ENCODE data around the gene UNC5B. TPM values are rescaled to one million over a fixed set of nuclear protein-coding genes. Genes with fewer than 3 reads are reported as not detected.

Gene UNC5B
- total and polyA plus RNA-seq, 11 donors, result 4.8 to 22.8 (median 10.1) TPM

DNA sequence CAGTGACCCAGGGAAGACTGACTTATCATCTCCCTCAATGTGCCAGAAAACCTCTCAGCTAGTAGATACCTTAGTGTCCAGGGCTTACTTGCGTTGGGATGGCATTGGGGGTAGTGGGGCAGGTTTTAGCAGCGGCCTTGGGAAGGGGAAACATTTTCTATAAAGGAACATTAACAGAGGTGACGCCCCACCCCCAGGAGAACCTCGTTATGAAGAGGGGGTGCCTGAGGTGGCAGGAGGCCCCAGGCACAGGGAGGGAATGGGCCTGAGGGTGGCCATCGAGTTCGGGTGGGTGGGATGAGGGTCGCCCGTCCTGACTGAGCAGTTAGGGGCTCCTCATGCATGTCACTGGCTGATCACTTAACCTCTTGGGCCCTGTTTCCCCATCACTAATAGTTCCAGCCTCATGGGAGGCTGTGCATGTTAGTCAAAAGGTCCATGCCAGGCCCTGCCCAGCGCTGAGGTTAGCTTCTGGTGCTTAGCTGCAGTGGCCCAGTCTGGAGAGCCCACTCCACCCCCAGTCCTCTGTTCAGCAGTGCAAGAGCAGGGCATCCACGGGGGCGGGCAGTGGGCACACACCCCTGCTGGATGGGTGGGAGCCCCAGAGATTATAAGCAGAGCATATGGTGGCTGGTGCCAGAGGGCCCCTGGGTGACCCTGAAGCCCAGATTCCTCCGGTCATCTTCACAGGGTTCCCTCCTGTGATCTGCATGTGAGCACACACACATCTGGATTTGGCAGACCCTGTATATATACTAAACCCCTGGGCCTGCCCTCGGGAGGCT lies 27.0 kb downstream of the UNC5B start:
- H3K9me3 ChIP-seq, result no peaks in the 10 kb centered on the region
- ATAC-seq, result no peak
- H3K36me3 ChIP-seq, result no peaks in the 10 kb centered on the region
- WGBS, 4 donors, result 81 to 93% (median 84%) methylated on average over 12 to 13 of the region's 13 CpGs
- H3K4me1 ChIP-seq, result peaks cover 26 to 100% (median 73%) of the 10 kb centered on the region in 12 donors
- no peak overlapping the region for H3K4me3 ChIP-seq
- TF ChIP-seq, protein P1, sequence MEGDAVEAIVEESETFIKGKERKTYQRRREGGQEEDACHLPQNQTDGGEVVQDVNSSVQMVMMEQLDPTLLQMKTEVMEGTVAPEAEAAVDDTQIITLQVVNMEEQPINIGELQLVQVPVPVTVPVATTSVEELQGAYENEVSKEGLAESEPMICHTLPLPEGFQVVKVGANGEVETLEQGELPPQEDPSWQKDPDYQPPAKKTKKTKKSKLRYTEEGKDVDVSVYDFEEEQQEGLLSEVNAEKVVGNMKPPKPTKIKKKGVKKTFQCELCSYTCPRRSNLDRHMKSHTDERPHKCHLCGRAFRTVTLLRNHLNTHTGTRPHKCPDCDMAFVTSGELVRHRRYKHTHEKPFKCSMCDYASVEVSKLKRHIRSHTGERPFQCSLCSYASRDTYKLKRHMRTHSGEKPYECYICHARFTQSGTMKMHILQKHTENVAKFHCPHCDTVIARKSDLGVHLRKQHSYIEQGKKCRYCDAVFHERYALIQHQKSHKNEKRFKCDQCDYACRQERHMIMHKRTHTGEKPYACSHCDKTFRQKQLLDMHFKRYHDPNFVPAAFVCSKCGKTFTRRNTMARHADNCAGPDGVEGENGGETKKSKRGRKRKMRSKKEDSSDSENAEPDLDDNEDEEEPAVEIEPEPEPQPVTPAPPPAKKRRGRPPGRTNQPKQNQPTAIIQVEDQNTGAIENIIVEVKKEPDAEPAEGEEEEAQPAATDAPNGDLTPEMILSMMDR (IDR thresholded peaks at IDR 0.05), result no peak
- TF ChIP-seq POLR2A (IDR thresholded peaks at IDR 0.05), result no peak
- DNase-seq, result peak in 3 of 5 donors; percentile 22 to 58 (median 27)
- H3K27me3 ChIP-seq, result no peaks in the 10 kb centered on the region
- H3K27ac ChIP-seq, result peak overlapping the region in 2 of 12 donors; percentile 52 to 82
- intact Hi-C loops (cut with DNase I), result no loop called here

DNA sequence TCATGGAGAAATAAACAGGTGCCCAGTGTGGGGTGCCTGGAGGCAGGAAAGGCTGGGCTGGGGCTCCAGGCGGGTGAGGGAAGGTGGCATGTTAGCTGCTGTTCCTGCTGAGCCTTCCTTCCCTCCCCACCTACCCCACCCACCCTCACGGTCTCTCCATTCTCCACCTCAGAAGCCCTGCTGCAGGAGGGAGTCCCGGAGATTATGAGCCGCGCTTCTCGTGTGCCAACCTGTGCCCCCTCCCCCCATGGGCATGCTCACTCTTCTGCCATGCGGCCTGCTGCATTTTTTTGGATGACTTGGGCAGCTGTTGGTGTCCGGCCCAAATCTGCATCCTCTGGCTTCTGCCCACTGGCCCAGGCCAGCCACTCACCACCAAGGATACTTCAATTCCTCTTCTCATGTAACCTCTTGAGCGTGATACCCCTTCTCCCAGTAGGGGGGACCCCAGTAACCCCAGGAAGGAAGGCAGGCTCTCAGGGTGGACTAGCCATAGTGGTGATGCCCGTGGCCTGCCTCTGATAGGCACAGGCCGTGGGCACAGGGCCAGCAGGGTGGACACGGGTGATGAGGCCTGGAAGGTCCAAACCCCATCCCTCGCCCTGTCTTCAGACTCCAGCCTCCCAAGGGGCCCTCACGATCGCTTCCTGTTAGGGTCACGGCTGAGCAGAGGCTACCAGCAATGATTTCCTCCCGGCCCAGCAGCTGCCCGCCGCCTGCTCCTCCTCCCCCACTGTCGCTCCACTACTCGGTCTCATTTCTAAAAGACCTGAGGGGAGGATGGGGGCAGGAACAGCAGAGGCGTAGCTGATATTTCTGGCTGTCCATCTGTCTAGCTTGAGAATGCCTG lies 27.8 kb downstream of the UNC5B start:
- 58 to 69% (median 63%) methylated on average over 22 of the region's 22 CpGs for WGBS, 4 donors
- Histone ChIP-seq H3K9me3 (no peaks in the 10 kb centered on the region), H3K27me3 (no peaks in the 10 kb centered on the region), H3K4me3 (no peak overlapping the region), H3K27ac (peak overlapping the region in 9 of 12 donors; percentile 20 to 82 (median 64)), H3K4me1 (peaks cover 19 to 100% (median 73%) of the 10 kb centered on the region in 12 donors), H3K36me3 (no peaks in the 10 kb centered on the region)
- ATAC-seq (peak in 2 of 4 donors; percentile 27 to 37), DNase-seq (peak in 4 of 5 donors; percentile 73 to 78 (median 76))
- TF ChIP-seq POLR2A (IDR thresholded peaks at IDR 0.05), result no peak
- TF ChIP-seq, protein P1 (IDR thresholded peaks at IDR 0.05), result no peak
- intact Hi-C loops (cut with DNase I), result no loop called here

DNA sequence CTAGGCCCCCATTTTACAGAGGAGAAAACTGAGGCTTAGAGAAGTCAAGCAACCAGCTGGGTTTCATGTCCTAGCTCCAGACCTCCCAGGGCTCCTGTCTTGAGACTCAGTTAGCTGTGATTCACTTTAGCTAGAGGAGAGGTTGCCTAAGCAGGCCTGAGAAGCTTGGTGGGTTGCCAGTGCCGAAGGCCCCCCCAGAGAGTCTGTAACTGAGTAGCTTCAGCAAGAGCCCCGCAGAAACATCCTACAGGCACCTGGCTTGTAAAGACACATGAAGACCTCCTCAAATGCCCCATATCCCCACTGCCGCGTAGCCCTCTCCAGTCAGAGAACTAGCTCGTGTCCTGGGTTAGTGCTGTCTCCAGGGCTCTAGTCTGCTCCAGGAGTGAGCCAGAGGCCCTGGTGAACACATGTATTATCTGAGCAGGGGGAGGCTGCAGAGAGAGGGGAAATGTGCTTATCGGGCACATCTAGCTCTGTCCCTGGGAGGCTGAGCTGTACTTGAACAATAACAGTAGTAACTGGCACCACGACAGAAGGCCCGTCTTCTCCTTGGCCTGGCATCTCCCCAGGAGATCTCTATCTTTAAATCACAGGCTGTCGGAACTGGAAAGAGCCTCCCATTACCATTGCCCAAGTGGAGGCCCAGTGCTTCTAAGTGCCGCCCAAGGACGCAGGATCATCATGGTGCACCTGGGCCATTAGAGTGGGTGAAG lies 28.9 kb downstream of the UNC5B start:
- no peak overlapping the region for H3K4me3 ChIP-seq
- no peaks in the 10 kb centered on the region for H3K27me3 ChIP-seq
- H3K9me3 ChIP-seq, result no peaks in the 10 kb centered on the region
- 52 to 66% (median 56%) methylated on average over 11 of the region's 11 CpGs for WGBS, 4 donors
- TF ChIP-seq POLR2A (IDR thresholded peaks at IDR 0.05), result no peak
- TF ChIP-seq, protein P1 (IDR thresholded peaks at IDR 0.05), result no peak
- ATAC-seq (peak; percentile 8 to 40 (median 15)), DNase-seq (peak in 3 of 5 donors; percentile 63 to 79 (median 75))
- no peaks in the 10 kb centered on the region for H3K36me3 ChIP-seq
- intact Hi-C loops (cut with DNase I), result no loop called here
- H3K27ac ChIP-seq, result peak overlapping the region in 10 of 12 donors; percentile 20 to 82 (median 62)
- peaks cover 23 to 100% (median 73%) of the 10 kb centered on the region in 12 donors for H3K4me1 ChIP-seq
